ENCODE results near the gene DSTN.

The DSTN gene

GRCh38 chr20:17572034-17572638, 2.3 kb downstream of the DSTN start:
- no peak for TF ChIP-seq CTCF (IDR thresholded peaks at IDR 0.05)

GRCh38 chr20:17573463-17573862, 3.6 kb downstream of the DSTN start:
- TF ChIP-seq CTCF (IDR thresholded peaks at IDR 0.05): no peak

- TF ChIP-seq CTCF (IDR thresholded peaks at IDR 0.05): no peak
These were observed 6.3 kb downstream of the DSTN start for GRCh38 chr20:17576215-17576614.

- no peak for TF ChIP-seq CTCF (IDR thresholded peaks at IDR 0.05)
These were observed 9.6 kb downstream of the DSTN start for GRCh38 chr20:17579369-17580039.

GRCh38 chr20:17580895-17581294, 11.0 kb downstream of the DSTN start:
- TF ChIP-seq CTCF (IDR thresholded peaks at IDR 0.05): no peak

GRCh38 chr20:17583126-17583525, 13.3 kb downstream of the DSTN start:
- TF ChIP-seq CTCF (IDR thresholded peaks at IDR 0.05): no peak

GRCh38 chr20:17584689-17585088, 14.8 kb downstream of the DSTN start:
- TF ChIP-seq CTCF (IDR thresholded peaks at IDR 0.05): no peak
